WI38 (cell line): Measurements from ENCODE around the gene IRX5.

Experiments used
- H3K4me3 ChIP-seq: 2 replicates; pipeline ENCODE4 v1.5.1; 2011; ENCODE audit warnings: low read depth, mild to moderate bottlenecking, control low read depth, low read length
- TF ChIP-seq, protein P1 (sequence below): IDR thresholded peaks from 2 replicates; pipeline ENCODE4 v1.5.1; 2012; ENCODE audit warnings: low read depth, mild to moderate bottlenecking, control low read depth, low read length

The IRX5 gene

DNA sequence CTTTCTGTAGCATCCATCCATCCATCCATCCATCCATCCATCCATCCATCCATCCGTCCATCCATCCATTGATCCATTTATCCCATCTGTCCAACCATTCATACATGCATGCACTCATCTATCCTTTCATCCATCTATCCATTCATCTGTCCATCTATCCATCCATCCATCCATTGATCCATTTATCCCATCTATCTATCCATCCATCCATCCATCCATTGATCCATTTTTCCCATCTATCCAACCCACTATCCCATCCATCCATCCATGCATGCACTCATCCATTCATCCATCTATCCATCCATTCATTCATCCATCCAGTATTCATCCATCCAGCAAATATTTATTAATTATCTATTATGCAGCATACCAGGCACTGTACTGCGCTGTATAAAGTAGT lies 34.8 kb downstream of the IRX5 start:
- TF ChIP-seq, protein P1, sequence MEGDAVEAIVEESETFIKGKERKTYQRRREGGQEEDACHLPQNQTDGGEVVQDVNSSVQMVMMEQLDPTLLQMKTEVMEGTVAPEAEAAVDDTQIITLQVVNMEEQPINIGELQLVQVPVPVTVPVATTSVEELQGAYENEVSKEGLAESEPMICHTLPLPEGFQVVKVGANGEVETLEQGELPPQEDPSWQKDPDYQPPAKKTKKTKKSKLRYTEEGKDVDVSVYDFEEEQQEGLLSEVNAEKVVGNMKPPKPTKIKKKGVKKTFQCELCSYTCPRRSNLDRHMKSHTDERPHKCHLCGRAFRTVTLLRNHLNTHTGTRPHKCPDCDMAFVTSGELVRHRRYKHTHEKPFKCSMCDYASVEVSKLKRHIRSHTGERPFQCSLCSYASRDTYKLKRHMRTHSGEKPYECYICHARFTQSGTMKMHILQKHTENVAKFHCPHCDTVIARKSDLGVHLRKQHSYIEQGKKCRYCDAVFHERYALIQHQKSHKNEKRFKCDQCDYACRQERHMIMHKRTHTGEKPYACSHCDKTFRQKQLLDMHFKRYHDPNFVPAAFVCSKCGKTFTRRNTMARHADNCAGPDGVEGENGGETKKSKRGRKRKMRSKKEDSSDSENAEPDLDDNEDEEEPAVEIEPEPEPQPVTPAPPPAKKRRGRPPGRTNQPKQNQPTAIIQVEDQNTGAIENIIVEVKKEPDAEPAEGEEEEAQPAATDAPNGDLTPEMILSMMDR, result no peak

DNA sequence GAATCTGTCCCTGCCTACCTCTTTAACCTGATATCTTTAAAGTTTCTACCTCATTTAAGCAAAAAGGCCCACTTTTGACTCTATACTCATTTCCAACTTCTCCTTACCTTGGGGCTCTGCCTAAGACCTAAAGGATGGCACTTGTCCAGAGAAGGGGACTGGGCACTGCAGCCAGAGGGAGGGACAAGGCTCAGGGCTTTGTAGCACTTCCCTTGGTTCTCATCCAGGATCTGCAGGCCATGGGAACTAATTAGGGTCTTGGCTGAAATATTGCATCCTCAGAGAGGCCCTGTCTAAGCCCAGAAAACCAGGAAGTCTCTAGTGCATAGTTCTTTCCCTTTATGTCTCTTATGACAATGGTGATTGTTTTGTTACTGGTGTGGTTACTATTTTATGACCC lies 37.3 kb downstream of the IRX5 start:
- no peak overlapping the region for H3K4me3 ChIP-seq
- TF ChIP-seq, protein P1, result no peak

More for the DNA sequence above, 34.8 kb downstream of the IRX5 start:
- H3K4me3 ChIP-seq, result no peak overlapping the region

DNA sequence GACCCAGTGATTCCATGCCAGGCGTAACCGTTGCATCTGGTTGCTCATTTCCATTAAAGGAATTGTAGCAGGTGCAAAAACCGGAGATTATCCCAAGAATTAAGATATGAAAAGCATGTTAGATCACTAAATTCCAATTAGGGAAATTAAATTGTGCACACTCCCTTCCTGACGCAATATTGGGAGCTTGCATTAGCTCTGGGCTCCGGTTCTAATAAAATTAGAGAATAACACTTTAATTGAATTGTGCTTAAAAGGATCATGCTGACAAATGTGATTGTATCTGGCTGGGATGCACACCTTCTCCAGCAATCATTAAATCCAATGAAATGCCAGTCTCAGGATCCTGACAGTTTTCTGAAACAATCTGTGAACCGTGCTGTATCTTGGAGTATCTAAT lies 38.1 kb downstream of the IRX5 start:
- TF ChIP-seq, protein P1, result no peak
- no peak overlapping the region for H3K4me3 ChIP-seq

DNA sequence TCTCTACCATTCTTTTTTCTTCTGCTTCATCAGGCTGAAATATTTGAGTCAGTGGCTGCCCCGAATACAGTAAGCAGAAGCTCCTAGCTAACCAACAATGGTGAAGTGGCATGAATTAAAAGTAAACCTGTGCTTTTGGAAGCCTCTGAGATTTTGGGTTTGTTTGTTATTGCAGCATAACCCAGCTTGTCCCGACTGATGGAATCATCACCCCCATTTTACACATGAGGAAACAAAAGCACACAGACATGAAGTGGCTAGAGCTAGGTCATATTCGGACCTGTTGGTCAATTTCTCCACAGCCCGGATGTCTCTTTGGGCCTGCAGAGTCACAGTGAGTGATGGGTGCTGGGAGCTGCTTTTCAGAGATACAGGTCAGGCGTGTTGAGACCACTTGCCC lies 39.4 kb downstream of the IRX5 start:
- TF ChIP-seq, protein P1, result no peak
- no peak overlapping the region for H3K4me3 ChIP-seq

DNA sequence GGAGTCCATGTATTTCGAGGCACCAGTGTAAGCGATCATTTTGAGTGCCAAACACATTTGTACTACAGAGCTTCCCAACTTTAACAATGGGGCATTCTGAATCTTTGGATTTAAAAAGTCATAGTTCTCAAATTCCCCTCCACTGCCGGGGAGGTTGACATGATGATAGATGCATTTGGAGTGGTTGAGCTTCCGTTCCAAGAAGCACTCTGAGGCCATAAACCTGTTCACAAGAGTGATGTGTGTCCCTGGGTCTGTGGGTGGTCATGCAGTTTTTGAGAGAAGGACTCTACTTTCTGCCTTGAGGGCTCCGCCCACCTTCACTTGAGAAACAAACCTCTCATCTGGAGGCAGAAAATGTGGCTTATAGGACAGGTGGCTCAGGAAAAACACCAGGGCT lies 43.7 kb downstream of the IRX5 start:
- no peak overlapping the region for H3K4me3 ChIP-seq
- TF ChIP-seq, protein P1, result no peak

DNA sequence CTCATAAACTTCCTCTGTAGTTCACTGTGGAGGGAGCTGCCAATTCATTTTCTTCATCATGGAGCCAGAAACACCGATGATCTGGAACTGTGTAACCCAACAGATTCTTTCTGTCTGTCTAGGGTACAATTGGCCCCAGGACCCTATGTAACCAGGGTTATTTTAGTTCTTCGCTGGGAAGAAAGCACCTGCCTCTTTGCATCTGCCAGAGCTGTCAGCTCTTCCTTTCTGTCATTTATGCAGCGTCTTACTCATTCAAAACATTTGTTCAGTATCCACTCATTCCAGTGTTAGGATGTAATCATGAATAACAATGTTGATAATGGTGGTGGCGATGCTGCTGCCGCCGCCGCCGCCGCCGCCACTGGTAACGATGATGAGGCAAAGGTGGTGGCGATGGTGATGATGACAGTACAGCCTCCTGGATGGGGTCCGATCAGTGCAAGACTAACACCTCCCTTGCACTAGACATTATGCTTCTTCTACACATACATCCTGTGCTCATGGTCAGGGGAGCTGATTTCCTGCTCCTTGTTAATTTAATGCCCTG lies 46.1 kb downstream of the IRX5 start:
- no peak overlapping the region for H3K4me3 ChIP-seq
- TF ChIP-seq, protein P1, result no peak

DNA sequence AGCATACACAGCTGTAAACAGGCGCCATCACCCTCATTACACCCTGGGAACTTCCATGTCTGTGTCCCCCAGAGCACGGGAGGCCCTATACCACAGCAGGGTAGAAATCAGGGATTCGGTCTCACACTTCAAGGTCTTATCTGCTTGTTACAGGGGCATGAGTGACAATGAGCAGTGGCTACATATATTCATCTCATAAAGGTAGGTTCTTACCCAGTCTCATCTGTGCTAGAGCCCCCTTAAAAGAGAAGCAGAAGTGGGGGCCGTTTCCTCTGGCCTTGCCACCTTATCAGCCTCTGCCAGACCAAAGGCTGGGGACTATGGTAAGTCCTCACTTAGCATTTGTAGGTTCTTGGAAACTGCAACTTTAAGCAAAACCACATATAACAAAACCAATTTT lies 46.5 kb downstream of the IRX5 start:
- H3K4me3 ChIP-seq, result no peak overlapping the region
- TF ChIP-seq, protein P1, result no peak
